A549 (cell line): Measurements from ENCODE around the gene WNT2B.

Experiments
- CTCF ChIP-seq: fragments of >200 bp; sonication (Bioruptor Twin); formaldehyde crosslinking; IDR thresholded peaks from 3 replicates; pipeline ENCODE4 v1.5.1; 2016
- EHF ChIP-seq: fragments of 250-450 bp; sonication (Bioruptor Pico); IDR thresholded peaks from 2 replicates; pipeline ENCODE4 v1.5.0; 2020; ENCODE audit warnings: mild to moderate bottlenecking
- FOSB ChIP-seq: fragments of 250-450 bp; sonication (Bioruptor Pico); IDR thresholded peaks from 2 replicates; pipeline ENCODE4 v1.5.0; 2020; ENCODE audit warnings: mild to moderate bottlenecking, moderate library complexity
- MAX ChIP-seq: IDR thresholded peaks from 2 replicates; pipeline ENCODE4 v1.6.1; 2012
- PBX3 ChIP-seq: IDR thresholded peaks from 2 replicates; pipeline ENCODE4 v1.6.1; 2012
- POLR2A ChIP-seq: IDR thresholded peaks from 2 replicates; pipeline ENCODE4 v1.6.1; 2012; ENCODE audit warnings: mild to moderate bottlenecking, low read length
- RFX5 ChIP-seq: fragments of 450-650 bp; IDR thresholded peaks from 2 replicates; pipeline ENCODE4 v1.7.1; 2014; ENCODE audit warnings: antibody characterized with exemption, mild to moderate bottlenecking, moderate library complexity
- USF2 ChIP-seq: fragments of 450-650 bp; IDR thresholded peaks from 2 replicates; pipeline ENCODE4 v1.6.1; 2014; ENCODE audit warnings: antibody characterized with exemption

GRCh38 chr1:112517646-112518045, 8.9 kb downstream of the WNT2B start:
- TF ChIP-seq MAX (no peak), RFX5 (no peak), USF2 (no peak), CTCF (no peak), FOSB (CRISPR knock-in tag) (no peak), EHF (CRISPR knock-in tag) (no peak), POLR2A (no peak), PBX3 (no peak)
